ENCODE results near the gene BRD4.

DNA sequence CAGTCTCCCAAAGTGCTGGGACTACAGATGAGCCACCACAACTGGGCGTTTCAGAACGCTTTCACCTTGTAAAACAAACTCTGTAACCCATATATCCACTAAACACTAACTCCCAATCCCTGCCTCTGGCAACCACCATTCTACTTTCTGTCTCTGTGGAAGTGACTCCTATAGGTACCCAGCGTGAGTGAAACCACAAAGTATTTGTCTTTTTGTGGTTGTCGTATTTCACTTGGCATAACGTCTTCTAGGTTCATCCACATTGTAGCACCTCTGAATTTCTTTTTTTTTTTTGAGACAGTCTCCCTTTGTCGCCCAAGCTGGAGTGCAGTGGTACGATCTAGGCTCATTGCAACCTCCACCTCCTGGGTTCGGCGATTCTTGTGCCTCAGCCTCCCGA is 44.8 kb downstream of the BRD4 start:
- no peak for TF ChIP-seq EZH2 (IDR thresholded peaks at IDR 0.05; ENCODE audit: low read length, missing control alignments)
- TF ChIP-seq, protein P1, sequence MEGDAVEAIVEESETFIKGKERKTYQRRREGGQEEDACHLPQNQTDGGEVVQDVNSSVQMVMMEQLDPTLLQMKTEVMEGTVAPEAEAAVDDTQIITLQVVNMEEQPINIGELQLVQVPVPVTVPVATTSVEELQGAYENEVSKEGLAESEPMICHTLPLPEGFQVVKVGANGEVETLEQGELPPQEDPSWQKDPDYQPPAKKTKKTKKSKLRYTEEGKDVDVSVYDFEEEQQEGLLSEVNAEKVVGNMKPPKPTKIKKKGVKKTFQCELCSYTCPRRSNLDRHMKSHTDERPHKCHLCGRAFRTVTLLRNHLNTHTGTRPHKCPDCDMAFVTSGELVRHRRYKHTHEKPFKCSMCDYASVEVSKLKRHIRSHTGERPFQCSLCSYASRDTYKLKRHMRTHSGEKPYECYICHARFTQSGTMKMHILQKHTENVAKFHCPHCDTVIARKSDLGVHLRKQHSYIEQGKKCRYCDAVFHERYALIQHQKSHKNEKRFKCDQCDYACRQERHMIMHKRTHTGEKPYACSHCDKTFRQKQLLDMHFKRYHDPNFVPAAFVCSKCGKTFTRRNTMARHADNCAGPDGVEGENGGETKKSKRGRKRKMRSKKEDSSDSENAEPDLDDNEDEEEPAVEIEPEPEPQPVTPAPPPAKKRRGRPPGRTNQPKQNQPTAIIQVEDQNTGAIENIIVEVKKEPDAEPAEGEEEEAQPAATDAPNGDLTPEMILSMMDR (conservative IDR thresholded peaks at IDR 0.05 in 1 of 2, IDR thresholded peaks at IDR 0.05 in 1 of 2; ENCODE audit: low read depth in 1 of 2, low read length in 2 of 2), result no peak

All from fibroblast of lung (primary cell).